ENCODE measurements around the gene KCTD7. TPM values are rescaled to one million over a fixed set of nuclear protein-coding genes. Genes with fewer than 3 reads are reported as not detected.

Gene KCTD7
- polyA plus RNA-seq, 2 of the 4 experiments (the other 2 are of a cell fraction) = 9.7 to 10.3 TPM

DNA sequence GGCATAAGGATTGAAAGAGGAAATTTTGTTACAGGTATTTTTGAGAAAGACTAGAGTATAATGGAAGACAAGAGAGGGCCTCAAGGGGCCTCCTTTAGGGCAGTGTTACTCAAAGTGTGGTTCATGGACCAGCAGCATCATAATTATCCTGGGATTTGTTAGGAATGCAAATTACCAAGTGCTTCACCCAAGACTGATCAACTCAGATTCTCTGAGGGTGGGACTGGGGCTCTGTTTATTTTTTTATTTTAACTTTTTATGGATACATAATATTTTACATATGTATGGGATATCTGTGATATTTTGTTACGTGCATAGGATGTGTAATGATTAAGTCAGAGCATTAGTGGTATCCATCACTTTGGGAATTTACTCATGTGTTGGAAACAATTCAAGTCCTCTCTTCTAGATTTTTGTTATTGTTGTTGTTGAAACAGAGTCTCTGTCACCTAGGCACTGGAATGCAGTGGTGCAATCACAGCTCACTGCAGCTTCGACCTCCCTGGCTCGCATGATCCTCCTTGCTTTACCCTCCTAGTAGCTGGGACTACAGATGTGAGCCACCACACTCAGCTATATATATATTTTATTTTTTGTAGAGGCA is 2.2 kb upstream of the KCTD7 start:
- FAIRE-seq = no peak
- Histone ChIP-seq H3K9me3 (no peaks in the 10 kb centered on the region), H3K4me2 (no peak overlapping the region), H3K4me3 (no peak overlapping the region), H3K4me1 (peaks cover 9% of the 10 kb centered on the region; the same call in 2 of the 3 replicates), H3K27ac (no peak overlapping the region)
- 67% methylated on average over 3 of the region's 3 CpGs for WGBS (ENCODE audit: missing lambda C conversion rate)
- no peak for ATAC-seq
- TF ChIP-seq GATA3 (IDR thresholded peaks at IDR 0.05; ENCODE audit: borderline replicate concordance) = no peak
- no peak for TF ChIP-seq NPAS2 (CRISPR knock-in tag; IDR thresholded peaks at IDR 0.05; ENCODE audit: borderline replicate concordance)
- TF ChIP-seq, protein P1, sequence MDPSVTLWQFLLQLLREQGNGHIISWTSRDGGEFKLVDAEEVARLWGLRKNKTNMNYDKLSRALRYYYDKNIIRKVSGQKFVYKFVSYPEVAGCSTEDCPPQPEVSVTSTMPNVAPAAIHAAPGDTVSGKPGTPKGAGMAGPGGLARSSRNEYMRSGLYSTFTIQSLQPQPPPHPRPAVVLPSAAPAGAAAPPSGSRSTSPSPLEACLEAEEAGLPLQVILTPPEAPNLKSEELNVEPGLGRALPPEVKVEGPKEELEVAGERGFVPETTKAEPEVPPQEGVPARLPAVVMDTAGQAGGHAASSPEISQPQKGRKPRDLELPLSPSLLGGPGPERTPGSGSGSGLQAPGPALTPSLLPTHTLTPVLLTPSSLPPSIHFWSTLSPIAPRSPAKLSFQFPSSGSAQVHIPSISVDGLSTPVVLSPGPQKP (IDR thresholded peaks at IDR 0.05; ENCODE audit: low read depth, low read length) = no peak
- no peak for TF ChIP-seq EHMT2 (IDR thresholded peaks at IDR 0.05; ENCODE audit: low read depth)
- no peak for TF ChIP-seq KDM1A (IDR thresholded peaks at IDR 0.05; ENCODE audit: low read depth)
- TF ChIP-seq TFCP2L1 (CRISPR knock-in tag; IDR thresholded peaks at IDR 0.05) = no peak
- no peak for TF ChIP-seq SREBF2 (IDR thresholded peaks at IDR 0.05)
- TF ChIP-seq ESRRA (IDR thresholded peaks at IDR 0.05; ENCODE audit: borderline replicate concordance, low read length) = no peak
- TF ChIP-seq MAZ (IDR thresholded peaks at IDR 0.05; ENCODE audit: borderline replicate concordance, low read depth, low read length) = no peak
- no peak for TF ChIP-seq CBX8 (IDR thresholded peaks at IDR 0.05)
- no peak for TF ChIP-seq POLR2AphosphoS2 (conservative IDR thresholded peaks at IDR 0.05; ENCODE audit: low read length)
- TF ChIP-seq BHLHE40 (IDR thresholded peaks at IDR 0.05; ENCODE audit: low read depth, low read length) = no peak
- TF ChIP-seq ZSCAN20 (CRISPR knock-in tag; IDR thresholded peaks at IDR 0.05) = no peak
- no peak for TF ChIP-seq RNF2 (IDR thresholded peaks at IDR 0.05; ENCODE audit: borderline replicate concordance, low read depth)
- no peak for TF ChIP-seq NR3C1 (IDR thresholded peaks at IDR 0.05)
- no peak for TF ChIP-seq ZFP36 (IDR thresholded peaks at IDR 0.05; ENCODE audit: borderline replicate concordance, partially characterized antibody)
- ChIA-PET CTCF (interaction anchor here (0.6 kb wide), 1 partner anchor 9 kb away, joined by 3 read pairs; no protein-coding TSS in a partner anchor), POLR2A (no interaction called here)
- no peak for DNase-seq (ENCODE audit: low read depth in 1 of 2, low spot score in 1 of 2)

DNA sequence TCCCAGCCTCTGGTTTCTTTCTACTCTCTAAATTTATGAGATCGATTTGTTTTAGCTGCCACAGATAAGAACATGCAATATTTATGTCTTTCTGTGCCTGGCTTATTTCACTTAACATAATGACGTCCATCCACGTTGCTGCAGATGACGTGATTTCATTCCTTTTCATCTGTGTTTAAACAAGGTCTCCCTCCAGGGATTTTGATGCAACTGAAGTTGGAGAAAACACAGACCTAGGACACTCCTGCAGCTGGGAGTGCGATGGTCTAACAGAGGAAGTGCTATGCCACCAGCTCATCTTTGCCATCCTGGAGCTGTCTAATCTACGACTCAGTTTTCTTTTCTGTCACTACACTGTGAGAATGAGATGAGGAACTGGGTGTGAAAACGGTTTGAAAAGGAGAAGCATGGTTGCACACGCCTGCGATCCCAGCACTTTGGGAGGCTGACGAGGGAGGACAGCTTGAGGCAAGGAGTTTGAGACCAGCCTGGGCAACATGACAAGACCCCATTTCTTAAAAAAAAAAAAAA is 1.5 kb upstream of the KCTD7 start:
- 71% methylated on average over 10 of the region's 10 CpGs for WGBS (ENCODE audit: missing lambda C conversion rate)
- ChIA-PET POLR2A (interaction anchor here (0.6 to 2.1 kb wide), 3 partner anchors 9 to 111 kb away, joined by 3 to 21 read pairs (median 5); no protein-coding TSS in a partner anchor), CTCF (interaction anchor here (0.5 to 0.8 kb wide), 2 partner anchors 9 to 112 kb away, joined by 3 read pairs; no protein-coding TSS in a partner anchor)
- Histone ChIP-seq H3K4me3 (peak overlapping the region; percentile 98), H3K4me2 (peak overlapping the region; percentile 90), H3K9me3 (no peaks in the 10 kb centered on the region), H3K4me1 (peaks cover 9% of the 10 kb centered on the region; the same call in 2 of the 3 replicates), H3K27ac (peak overlapping the region; percentile 90 to 99; a peak in 5 of 6 replicates)
- ATAC-seq (no peak), DNase-seq (ENCODE audit: low read depth in 1 of 2, low spot score in 1 of 2) (no peak), FAIRE-seq (no peak)
- TF ChIP-seq NR3C1 (IDR thresholded peaks at IDR 0.05) (no peak), ESRRA (IDR thresholded peaks at IDR 0.05; ENCODE audit: borderline replicate concordance, low read length) (no peak), TP53 (CRISPR knock-in tag; IDR thresholded peaks at IDR 0.05) (no peak), GATA3 (IDR thresholded peaks at IDR 0.05; ENCODE audit: borderline replicate concordance) (no peak), RARB (CRISPR knock-in tag; IDR thresholded peaks at IDR 0.05) (no peak), MAZ (IDR thresholded peaks at IDR 0.05; ENCODE audit: borderline replicate concordance, low read depth, low read length) (no peak), RAD21 (conservative IDR thresholded peaks at IDR 0.05 in 1 of 2, IDR thresholded peaks at IDR 0.05 in 1 of 2) (no peak), POLR2AphosphoS2 (conservative IDR thresholded peaks at IDR 0.05; ENCODE audit: low read length) (no peak), CHD2 (IDR thresholded peaks at IDR 0.05; ENCODE audit: low read length, partially characterized antibody) (no peak), FOSL2 (IDR thresholded peaks at IDR 0.05) (no peak), FOSL2 (CRISPR knock-in tag; IDR thresholded peaks at IDR 0.05) (no peak), BHLHE40 (IDR thresholded peaks at IDR 0.05; ENCODE audit: low read depth, low read length) (no peak), SMC3 (IDR thresholded peaks at IDR 0.05) (no peak), RNF2 (IDR thresholded peaks at IDR 0.05; ENCODE audit: borderline replicate concordance, low read depth) (no peak)
- TF ChIP-seq, protein P2, sequence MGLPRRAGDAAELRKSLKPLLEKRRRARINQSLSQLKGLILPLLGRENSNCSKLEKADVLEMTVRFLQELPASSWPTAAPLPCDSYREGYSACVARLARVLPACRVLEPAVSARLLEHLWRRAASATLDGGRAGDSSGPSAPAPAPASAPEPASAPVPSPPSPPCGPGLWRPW (IDR thresholded peaks at IDR 0.05) = no peak
- TF ChIP-seq, protein P1 (IDR thresholded peaks at IDR 0.05; ENCODE audit: low read depth, low read length) = no peak
